Non-pigmented ciliary epithelial cell (primary cell): ENCODE results near the gene TMC8.
"Not testable (repeated sequence)": the region's sequence is repeated elsewhere in the genome, so short reads cannot be mapped to it uniquely, and the experiment has no call there.

Experiments
- DNase-seq: peaks from one replicate; pipeline ENCODE4 v3.0.0-alpha.2; 2010; ENCODE audit warnings: low read depth

Gene TMC8

GRCh38 chr17:78135858-78136500 lies 5.4 kb downstream of the TMC8 start:
- DNase-seq: no peak

GRCh38 chr17:78137392-78138203 lies 7.0 kb downstream of the TMC8 start:
- no peak for DNase-seq

GRCh38 chr17:78138204-78139060 lies 7.9 kb downstream of the TMC8 start:
- no peak for DNase-seq

- DNase-seq: not testable (repeated sequence)
These were observed 9.2 kb downstream of the TMC8 start for GRCh38 chr17:78139861-78140168.

GRCh38 chr17:78140169-78141051 lies 9.8 kb downstream of the TMC8 start:
- DNase-seq: no peak

GRCh38 chr17:78141437-78142118 lies 11.0 kb downstream of the TMC8 start:
- DNase-seq: no peak

- DNase-seq: no peak
These were observed 11.7 kb downstream of the TMC8 start for GRCh38 chr17:78142119-78142861.

- no peak for DNase-seq
These were observed 12.9 kb downstream of the TMC8 start for GRCh38 chr17:78143214-78144146.

- DNase-seq: no peak
These were observed 13.7 kb downstream of the TMC8 start for GRCh38 chr17:78144147-78144719.

GRCh38 chr17:78144736-78145641 lies 14.4 kb downstream of the TMC8 start:
- DNase-seq: no peak

GRCh38 chr17:78146471-78146869 lies 15.9 kb downstream of the TMC8 start:
- no peak for DNase-seq

GRCh38 chr17:78146881-78147280 lies 16.3 kb downstream of the TMC8 start:
- no peak for DNase-seq

GRCh38 chr17:78147315-78147998 lies 16.9 kb downstream of the TMC8 start:
- DNase-seq: no peak

- no peak for DNase-seq
These were observed 17.9 kb downstream of the TMC8 start for GRCh38 chr17:78148286-78149016.

- DNase-seq: no peak
These were observed 21.0 kb downstream of the TMC8 start for GRCh38 chr17:78151514-78152008.
